K562 (cell line): Measurements from ENCODE around the gene GPX7. TPM values are rescaled to one million over a fixed set of nuclear protein-coding genes. Genes with fewer than 3 reads are reported as not detected.
A peak's percentile ranks its signal among the peaks of the same experiment; 100 is the strongest.

Source experiments
- ATAC-seq: fragments of 200-7000 bp; cut with Tn5 transposase; 3 replicates; pipeline ENCODE4 v1.9.1; 2020; ENCODE audit warnings: moderate library complexity
- BruUV-seq: library from RNA; stranded (reverse); fragments of 400-500 nt; replicated peaks from 2 replicates; lab custom pipeline; 2021; lab: Mats Ljungman, UMichigan
- CTCF ChIA-PET: fragments of 300-600 bp; formaldehyde crosslinking; extraction: SDS; loops from one replicate; lab custom pipeline; 2021; ENCODE audit warnings: low intra/inter-chr PET ratio; lab: Yijun Ruan, JAX
- POLR2A ChIA-PET: fragments of 300-600, 350-650 bp; sonication (Branson Sonifier 250); formaldehyde crosslinking; extraction: SDS; loops from one replicate; lab custom pipeline; 2021; ENCODE audit warnings: antibody characterized with exemption, inconsistent platforms; lab: Yijun Ruan, JAX
- DNase-seq, 4 experiments: peaks; one replicate each; pipeline versions ENCODE4 v3.0.0 to v3.0.0-alpha.2; 2011 to 2018; ENCODE audit warnings: low spot score in 3 of 4, mixed read lengths in 3 of 4; ENCODE audit errors: extremely low read depth in 1 of 4
- FAIRE-seq: peaks from 2 replicates; lab custom pipeline; 2011; peaks lifted over from hg19 to GRCh38; lab: Jason Lieb, UNC
- H2AFZ ChIP-seq: 2 replicates; pipeline ENCODE4 v1.6.0; 2011; ENCODE audit warnings: low read depth, low read length, control low read depth, inconsistent platforms
- H3K27ac ChIP-seq: fragments of 200-600 bp; 3 replicates; pipeline ENCODE4 v1.8.0; 2011; ENCODE audit warnings: low read depth, mild to moderate bottlenecking, control low read depth, inconsistent platforms, low read length, moderate library complexity, mixed read lengths; ENCODE audit errors: extremely low read depth
- H3K27me3 ChIP-seq, 2 experiments: fragments of 300-600 bp in 1 of 2; 2 replicates in 1 of 2; 3 replicates in 1 of 2; pipeline versions ENCODE4 v1.6.0 to v1.8.0; 2011; ENCODE audit warnings: inconsistent platforms in 2 of 2, low read length in 2 of 2, mild to moderate bottlenecking in 1 of 2, mixed read lengths in 1 of 2, moderate library complexity in 1 of 2; ENCODE audit not compliant: control insufficient read depth in 2 of 2, insufficient read depth in 2 of 2
- H3K36me3 ChIP-seq: fragments of 300-600 bp; 3 replicates; pipeline ENCODE4 v1.8.0; 2011; ENCODE audit warnings: mild to moderate bottlenecking, low read length, inconsistent platforms; ENCODE audit not compliant: control insufficient read depth, insufficient read depth
- H3K4me1 ChIP-seq, 2 experiments: fragments of 200-600 bp in 1 of 2; replicated peaks in 1 of 2; 2 replicates in 1 of 2; 3 replicates in 1 of 2; pipeline versions ENCODE4 v1.5.1 to v1.8.0; 2011; ENCODE audit warnings: inconsistent platforms in 2 of 2, low read length in 2 of 2, mild to moderate bottlenecking in 1 of 2, mixed read lengths in 1 of 2, moderate library complexity in 1 of 2; ENCODE audit not compliant: control insufficient read depth in 2 of 2, insufficient read depth in 2 of 2
- H3K4me2 ChIP-seq: 2 replicates; pipeline ENCODE4 v1.6.1; 2011; ENCODE audit warnings: low read length, control low read depth, inconsistent platforms, mixed read lengths; ENCODE audit not compliant: insufficient read depth
- H3K4me3 ChIP-seq: fragments of 200-600 bp; sonication (generic), shearing (Covaris generic); 2 replicates; pipeline ENCODE4 v1.5.1; 2016; ENCODE audit warnings: control low read depth, inconsistent platforms
- H3K79me2 ChIP-seq: fragments of 200-600 bp; 3 replicates; pipeline ENCODE4 v1.8.0; 2011; ENCODE audit warnings: low read length, inconsistent platforms; ENCODE audit not compliant: control insufficient read depth, insufficient read depth
- H3K9ac ChIP-seq, 2 experiments: 2 replicates each; pipeline versions ENCODE4 v1.6.0 to v1.6.1; 2011; ENCODE audit warnings: low read depth in 2 of 2, low read length in 2 of 2, control low read depth in 1 of 2, inconsistent platforms in 1 of 2, mild to moderate bottlenecking in 1 of 2, mixed read lengths in 1 of 2; ENCODE audit not compliant: insufficient read depth in 1 of 2
- H3K9me1 ChIP-seq: one replicate; pipeline ENCODE4 v1.6.0; 2011; ENCODE audit warnings: inconsistent platforms, mild to moderate bottlenecking, low read length, moderate library complexity; ENCODE audit not compliant: control insufficient read depth, insufficient read depth
- H3K9me3 ChIP-seq: replicated peaks from 2 replicates; pipeline ENCODE4 v1.5.1; 2011; ENCODE audit warnings: low read depth, low read length, inconsistent platforms; ENCODE audit not compliant: control insufficient read depth, insufficient read depth
- H4K20me1 ChIP-seq: replicated peaks from 2 replicates; pipeline ENCODE4 v1.6.1; 2011; ENCODE audit warnings: low read length, inconsistent platforms, mixed read lengths; ENCODE audit not compliant: control insufficient read depth, insufficient read depth
- CBX5 ChIP-seq: IDR thresholded peaks from 2 replicates; pipeline ENCODE4 v1.6.1; 2014; ENCODE audit warnings: low read depth, borderline replicate concordance
- DLX4 ChIP-seq: fragments of 250-450 bp; sonication (Bioruptor Pico); IDR thresholded peaks from 2 replicates; pipeline ENCODE4 v1.6.1; 2021; ENCODE audit warnings: mild to moderate bottlenecking
- ELF2 ChIP-seq: fragments of 250-450 bp; sonication (Bioruptor Pico); IDR thresholded peaks from 2 replicates; pipeline ENCODE4 v1.5.0; 2021; ENCODE audit warnings: mild to moderate bottlenecking
- HINFP ChIP-seq: fragments of 450-650 bp; conservative IDR thresholded peaks from 2 replicates; pipeline ENCODE4 v1.6.1; 2016; ENCODE audit warnings: missing genetic modification characterization, low read depth, mild to moderate bottlenecking, control low read depth, missing compliant biosample characterization
- MAFK ChIP-seq: IDR thresholded peaks from 2 replicates; pipeline ENCODE4 v1.6.1; 2011; ENCODE audit warnings: low read length, improper control_type of control experiment
- MEF2A ChIP-seq: IDR thresholded peaks from 2 replicates; pipeline ENCODE4 v1.6.1; 2011; ENCODE audit warnings: low read depth, mild to moderate bottlenecking, low read length, moderate library complexity; ENCODE audit not compliant: control insufficient read depth
- NFIC ChIP-seq: fragments of 450-650 bp; IDR thresholded peaks from 2 replicates; pipeline ENCODE4 v1.6.1; 2017; ENCODE audit warnings: mild to moderate bottlenecking, inconsistent platforms
- WGBS: fragments of 100-300 bp; shearing (Covaris generic); methylation state at CpG from one replicate; pipeline ENCODE4 v1.1.6; 2016; ENCODE audit warnings: low coverage, mixed read lengths; ENCODE audit not compliant: insufficient coverage; ENCODE audit errors: missing lambda C conversion rate; 5-methylcytosine and 5-hydroxymethylcytosine counted together
- in situ Hi-C: fragments of 300-500 bp; cut with MboI; formaldehyde crosslinking; loops from 4 replicates; pipeline ENCODE4 v1.15.0; 2018; ENCODE audit warnings: inconsistent platforms, mixed read lengths
- intact Hi-C: fragments of 100-400 bp; cut with micrococcal nuclease; formaldehyde crosslinking; loops from 2 replicates; pipeline ENCODE4 v1.14.2; 2022
- polyA plus RNA-seq, 8 experiments: library from polyadenylated mRNA; depleted of rRNA in 4 of 8; stranded (reverse) in 5 of 8; unstranded in 3 of 8; fragments of >200 nt; fragmentation: Nextera tagmentation in 2 of 8; fragmentation: Illumina TruSeq in 1 of 8; extraction: Ambion mirVana in 2 of 8; extraction: Trizol in 1 of 8; gene quantifications; 2 replicates each; pipeline versions ENCODE4 v1.2.1 to v1.2.3, GENCODE V29; 2011 to 2014; ENCODE audit warnings: inconsistent platforms in 1 of 8, missing spikeins in 1 of 8
- total RNA-seq, 7 experiments: library from RNA; depleted of rRNA in 6 of 7; stranded (reverse); fragments of >200 nt in 6 of 7; fragmentation: Illumina TruSeq in 2 of 7; extraction: Trizol in 2 of 7; gene quantifications; 2 replicates each; pipeline versions ENCODE4 v1.2.1 to v1.2.3, GENCODE V29; 2011 to 2021; ENCODE audit warnings: low replicate concordance in 1 of 7

Gene GPX7
- total and polyA plus RNA-seq, 9 of the 15 experiments (the other 6 are each of a cell fraction or from before 2014, with no cell fraction given): 0.08 TPM; not detected in 8

GRCh38 chr1:52558941-52559340 is 43.2 kb upstream of the GPX7 start:
- DNase-seq: no peak
- Histone ChIP-seq H3K4me1 (peaks cover under 1 to 10% of the 10 kb centered on the region in 2 experiments; a peak in 4 of 5 replicates), H3K36me3 (no peaks in the 10 kb centered on the region), H3K9ac (no peak overlapping the region), H3K27ac (no peak overlapping the region), H3K9me1 (no peaks in the 10 kb centered on the region), H2AFZ (no peak overlapping the region), H3K4me3 (no peak overlapping the region), H3K79me2 (no peaks in the 10 kb centered on the region), H3K27me3 (no peaks in the 10 kb centered on the region), H3K9me3 (no peaks in the 10 kb centered on the region), H3K4me2 (no peak overlapping the region), H4K20me1 (no peaks in the 10 kb centered on the region)
- in situ Hi-C loops (no loop called here), intact Hi-C loops (no loop called here)
- FAIRE-seq: no peak
- POLR2A ChIA-PET: interaction anchor here (2.6 kb wide), 1 partner anchor 8 kb away, joined by 15 read pairs; no protein-coding TSS in a partner anchor
- BruUV-seq: no TSS peak
- ATAC-seq: no peak
- CTCF ChIA-PET: no interaction called here
- 45% methylated on average over 2 of the region's 2 CpGs for WGBS
- no peak for TF ChIP-seq CBX5
- TF ChIP-seq ELF2 (CRISPR knock-in tag): no peak
- TF ChIP-seq NFIC: peak; percentile 79
- no peak for TF ChIP-seq HINFP (tag)
- TF ChIP-seq MAFK: no peak
- TF ChIP-seq DLX4: no peak
- no peak for TF ChIP-seq MEF2A
- TF ChIP-seq, all 486 proteins: peak for 1
